Measurements from ENCODE around the gene LCK. TPM values are rescaled to one million over a fixed set of nuclear protein-coding genes. Genes with fewer than 3 reads are reported as not detected.
A peak's percentile ranks its signal among the peaks of the same experiment; 100 is the strongest.

The LCK gene
- total and polyA plus RNA-seq, 2 donors (not counting 3 experiments of a cell fraction or from before 2014, with no cell fraction given) = 0.06 TPM; not detected in 1

DNA sequence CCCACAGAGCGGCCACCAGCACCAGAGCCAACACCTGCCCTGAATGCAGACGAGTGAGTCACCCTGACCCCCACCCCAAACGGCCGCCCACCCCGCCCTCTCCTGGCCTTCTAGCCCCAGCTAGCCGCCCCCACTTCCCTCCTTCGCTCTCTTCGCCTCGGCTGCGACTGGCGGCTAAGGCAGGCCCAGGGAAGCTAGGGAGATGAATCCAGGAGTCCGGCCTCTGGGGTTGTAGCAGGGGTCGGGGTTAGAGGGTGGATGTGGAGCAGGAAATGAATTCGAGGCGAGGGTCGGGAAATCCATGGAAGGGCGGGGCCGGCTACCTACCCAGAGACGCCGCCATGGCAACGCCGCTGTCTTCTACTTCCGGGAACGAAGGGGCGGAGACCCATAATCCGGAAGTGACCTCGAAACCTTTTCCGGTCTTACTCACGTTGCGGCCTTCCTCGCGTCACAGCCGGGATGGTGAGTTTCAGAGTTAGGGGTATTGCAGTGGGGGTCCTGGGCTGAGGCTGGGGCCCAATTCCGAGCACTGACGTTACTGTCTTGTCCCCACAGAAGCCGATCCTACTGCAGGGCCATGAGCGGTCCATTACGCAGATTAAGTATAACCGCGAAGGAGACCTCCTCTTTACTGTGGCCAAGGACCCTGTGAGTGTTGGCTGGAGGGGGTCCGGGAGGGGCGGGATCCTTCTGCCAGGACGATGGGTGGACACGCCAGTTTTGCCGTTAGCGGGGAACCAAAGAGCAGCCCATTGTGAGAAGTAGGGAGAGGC lies 28.9 kb upstream of the LCK start, which contains the start of the genes EIF3I and TMEM234:
EIF3I (plus strand) TSS at position 428 of the 776 bp plus-strand sequence; CDS start at position 463, 35 bp downstream.
TMEM234 (minus strand) TSS at position 374 of the 776 bp plus-strand sequence; CDS start at position 343, 31 bp downstream.
- intact Hi-C loops (cut with micrococcal nuclease) (loop anchor here (1.0 to 5.0 kb wide), 6 partner anchors 19 to 193 kb away; partner anchors contain the start of gene MARCKSL1), dilution Hi-C loops (cut with MboI; ENCODE audit: extremely low pct_ligation_motif_present, low sequenced_read_pairs) (no loop called here)
- H3K4me1 ChIP-seq (ENCODE audit: control insufficient read depth, extremely low read depth, insufficient read depth, low read length) = peaks cover 26% of the 10 kb centered on the region
- H3K27me3 ChIP-seq (ENCODE audit: control insufficient read depth in 2 of 2, insufficient read depth in 2 of 2, low read length in 2 of 2) = no peaks in the 10 kb centered on the region
- FAIRE-seq (peak; percentile 97), DNase-seq (ENCODE audit: low read depth, low spot score) (peak; percentile 90)
- POLR2A ChIA-PET = interaction anchor here (0.5 to 2.4 kb wide), 3 partner anchors 114 to 316 kb away, joined by 3 to 8 read pairs (median 5); partner anchors contain the start of genes KPNA6 and MARCKSL1
- BruUV-seq (replicated peaks) = no TSS peak
- H3K9ac ChIP-seq (replicated peaks; ENCODE audit: extremely low read depth, insufficient read depth, low read length) = peak within 1 kb of the TSS; percentile 98
- H4K20me1 ChIP-seq (replicated peaks; ENCODE audit: control insufficient read depth, extremely low read depth, insufficient read depth, low read length) = no peaks in the 10 kb centered on the region
- H2AFZ ChIP-seq (ENCODE audit: low read depth, low read length) = peak within 1 kb of the TSS; percentile 83
- peak within 1 kb of the TSS; percentile 86 for H3K4me2 ChIP-seq (ENCODE audit: insufficient read depth, low read length)
- peaks cover 24% of the 10 kb centered on the region for H3K79me2 ChIP-seq (ENCODE audit: control insufficient read depth, insufficient read depth, low read length)
- H3K27ac ChIP-seq (ENCODE audit: insufficient read depth, low read depth, low read length) = peak within 1 kb of the TSS; percentile 98
- H3K4me3 ChIP-seq (replicated peaks in 1 of 3; ENCODE audit: insufficient read depth in 1 of 3, low read depth in 1 of 3, low read length in 3 of 3) = peak within 1 kb of the TSS; percentile 79 to 81 (median 80)
- no peaks in the 10 kb centered on the region for H3K9me1 ChIP-seq (replicated peaks; ENCODE audit: control insufficient read depth, extremely low read depth, insufficient read depth, low read length)
- H3K9me3 ChIP-seq (replicated peaks; ENCODE audit: control insufficient read depth, insufficient read depth, low read length) = no peaks in the 10 kb centered on the region
- CTCF ChIA-PET = interaction anchor here (1.1 to 2.4 kb wide), 5 partner anchors 9 to 94 kb away, joined by 3 to 33 read pairs (median 4); no protein-coding TSS in a partner anchor
- H3K36me3 ChIP-seq (ENCODE audit: control insufficient read depth in 2 of 2, extremely low read depth in 1 of 2, insufficient read depth in 2 of 2, low read length in 2 of 2) = peaks cover 7 to 8% of the 10 kb centered on the region in 2 experiments
- TF ChIP-seq POLR2AphosphoS5 (IDR thresholded peaks at IDR 0.05; ENCODE audit: insufficient read depth, low read depth, low read length) (peak; percentile 82), POLR2A (IDR thresholded peaks at IDR 0.05; ENCODE audit: low read depth, low read length) (peak; percentile 87), MAX (IDR thresholded peaks at IDR 0.05; ENCODE audit: insufficient read depth, insufficient read length) (peak; percentile 56), FOS (IDR thresholded peaks at IDR 0.05; ENCODE audit: borderline replicate concordance, insufficient read depth, low read length) (peak; percentile 51), JUN (IDR thresholded peaks at IDR 0.05; ENCODE audit: borderline replicate concordance, insufficient read depth, insufficient read length, low read depth) (peak; percentile 32), CTCF (IDR thresholded peaks at IDR 0.05; ENCODE audit: extremely low read depth in 1 of 2, insufficient read depth in 1 of 2, low read depth in 1 of 2, low read length in 2 of 2) (no peak)
